Central memory CD8-positive, alpha-beta T cell (primary cell): ENCODE results near the gene PYGO2.
A peak's percentile ranks its signal among the peaks of the same experiment; 100 is the strongest.

Source experiments
- ATAC-seq: fragments of 150-1000 bp; cut with Tn5 transposase; replicated peaks from 2 replicates; pipeline ENCODE4 v1.10.0; 2022; ENCODE audit warnings: mild to moderate bottlenecking, moderate FRiP score, moderate number of reproducible peaks; ENCODE audit not compliant: poor library complexity, severe bottlenecking; ENCODE audit errors: extremely low read depth
- DNase-seq, 2 donors: peaks; one replicate each; pipeline ENCODE4 v3.0.0; 2021; ENCODE audit warnings: low spot score in 2 of 2
- H3K27ac Mint-ChIP-seq: one replicate; pipeline ENCODE4 v1.8.0; 2022; ENCODE audit warnings: low read depth, mild to moderate bottlenecking, moderate library complexity, mixed read lengths
- H3K27me3 Mint-ChIP-seq: one replicate; pipeline ENCODE4 v1.8.0; 2022; ENCODE audit warnings: mixed read lengths
- H3K36me3 Mint-ChIP-seq: one replicate; pipeline ENCODE4 v1.8.0; 2022; ENCODE audit warnings: mild to moderate bottlenecking, moderate library complexity, mixed read lengths; ENCODE audit not compliant: insufficient read depth
- H3K4me1 Mint-ChIP-seq: one replicate; pipeline ENCODE4 v1.8.0; 2022; ENCODE audit warnings: mixed read lengths
- H3K4me3 Mint-ChIP-seq: one replicate; pipeline ENCODE4 v1.8.0; 2022; ENCODE audit warnings: mild to moderate bottlenecking, moderate library complexity, mixed read lengths
- H3K9me3 Mint-ChIP-seq: one replicate; pipeline ENCODE4 v1.8.0; 2022; ENCODE audit warnings: mixed read lengths

PYGO2 gene

GRCh38 chr1:154971341-154971998 is 9.9 kb upstream of the PYGO2 start:
- H3K27ac Mint-ChIP-seq, result peak overlapping the region; percentile 72
- ATAC-seq, result no peak
- H3K9me3 Mint-ChIP-seq, result no peaks in the 10 kb centered on the region
- H3K36me3 Mint-ChIP-seq, result peaks cover 17% of the 10 kb centered on the region
- no peaks in the 10 kb centered on the region for H3K27me3 Mint-ChIP-seq
- DNase-seq, result no peak
- peak overlapping the region; percentile 29 for H3K4me3 Mint-ChIP-seq
- peaks cover 42% of the 10 kb centered on the region for H3K4me1 Mint-ChIP-seq

DNA sequence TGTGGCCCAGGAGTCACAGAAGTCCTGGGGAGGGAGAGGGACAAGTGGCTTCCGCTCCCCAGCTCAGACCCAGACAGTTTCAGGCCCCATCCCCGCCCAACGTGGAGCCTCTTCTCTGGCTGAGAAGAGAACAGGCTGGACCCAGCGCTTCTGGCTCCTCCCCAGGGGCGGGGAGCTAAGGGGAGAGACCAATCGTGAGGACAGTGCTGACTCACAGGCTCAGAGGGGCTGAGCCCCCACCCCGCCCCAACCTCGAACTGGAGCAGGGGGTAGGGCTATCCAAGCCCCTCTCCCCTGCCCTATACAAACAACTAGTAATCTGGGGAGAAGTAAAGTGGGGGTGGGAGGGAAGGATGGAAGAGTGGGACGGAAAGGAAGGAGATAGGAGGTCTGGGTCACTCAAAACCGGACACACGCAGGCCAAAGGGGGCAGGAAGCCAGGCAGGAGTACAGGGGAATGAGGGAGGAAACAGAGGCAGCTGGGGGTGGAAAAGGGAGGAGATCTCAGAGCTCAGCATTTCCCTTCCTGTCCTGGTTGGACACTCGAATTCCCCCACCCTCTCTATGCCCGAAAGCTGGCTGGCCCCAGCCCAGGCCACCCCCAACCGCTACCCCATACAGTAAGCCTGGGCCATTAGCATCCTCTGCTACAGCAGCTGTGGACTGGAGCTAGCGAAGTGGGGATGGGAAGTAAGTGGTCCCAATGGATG is 9.2 kb upstream of the PYGO2 start, which contains the start of gene SHC1:
SHC1 (minus strand) TSS at position 117 of the 710 bp plus-strand sequence. CDS start 221 bp downstream, outside the sequence.
- ATAC-seq (no peak), DNase-seq (no peak)
- peak within 1 kb of the TSS; percentile 29 for H3K4me3 Mint-ChIP-seq
- no peaks in the 10 kb centered on the region for H3K9me3 Mint-ChIP-seq
- H3K4me1 Mint-ChIP-seq, result peaks cover 42% of the 10 kb centered on the region
- H3K27ac Mint-ChIP-seq, result peak within 1 kb of the TSS; percentile 72
- no peaks in the 10 kb centered on the region for H3K27me3 Mint-ChIP-seq
- peaks cover 19% of the 10 kb centered on the region for H3K36me3 Mint-ChIP-seq

DNA sequence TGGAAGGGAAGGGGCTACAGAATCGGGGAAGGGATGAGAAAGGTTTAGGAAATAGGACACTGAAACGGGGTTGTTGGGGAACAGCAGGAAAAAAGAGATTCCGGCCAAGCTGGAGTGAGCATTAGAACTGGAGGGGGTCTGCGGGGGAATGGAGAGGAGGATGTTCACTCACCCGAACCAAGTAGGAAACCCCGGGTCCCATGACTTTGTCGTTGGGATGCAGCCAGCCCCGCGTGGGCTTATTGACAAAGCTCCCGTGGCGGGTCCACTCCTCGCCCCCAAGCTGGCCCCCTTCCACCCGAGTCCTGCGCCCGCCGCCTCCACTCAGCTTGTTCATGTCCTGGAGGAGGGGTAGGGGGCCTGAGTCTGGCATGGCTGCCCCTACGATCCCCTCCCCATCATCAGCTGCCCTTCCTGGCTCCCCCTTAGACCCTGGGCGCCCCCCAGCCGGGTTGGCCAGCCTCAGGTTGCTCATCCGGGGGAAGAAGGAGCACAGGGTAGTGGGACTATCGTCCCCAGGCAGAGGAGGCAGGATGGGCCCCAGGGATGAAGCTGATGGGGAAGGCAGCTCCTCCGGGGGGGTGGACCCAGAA is 8.4 kb upstream of the PYGO2 start:
- no peak overlapping the region for H3K4me3 Mint-ChIP-seq
- H3K4me1 Mint-ChIP-seq, result peaks cover 42% of the 10 kb centered on the region
- ATAC-seq (no peak), DNase-seq (no peak)
- no peaks in the 10 kb centered on the region for H3K27me3 Mint-ChIP-seq
- H3K27ac Mint-ChIP-seq, result peak overlapping the region; percentile 72
- H3K36me3 Mint-ChIP-seq, result peaks cover 22% of the 10 kb centered on the region
- H3K9me3 Mint-ChIP-seq, result no peaks in the 10 kb centered on the region

DNA sequence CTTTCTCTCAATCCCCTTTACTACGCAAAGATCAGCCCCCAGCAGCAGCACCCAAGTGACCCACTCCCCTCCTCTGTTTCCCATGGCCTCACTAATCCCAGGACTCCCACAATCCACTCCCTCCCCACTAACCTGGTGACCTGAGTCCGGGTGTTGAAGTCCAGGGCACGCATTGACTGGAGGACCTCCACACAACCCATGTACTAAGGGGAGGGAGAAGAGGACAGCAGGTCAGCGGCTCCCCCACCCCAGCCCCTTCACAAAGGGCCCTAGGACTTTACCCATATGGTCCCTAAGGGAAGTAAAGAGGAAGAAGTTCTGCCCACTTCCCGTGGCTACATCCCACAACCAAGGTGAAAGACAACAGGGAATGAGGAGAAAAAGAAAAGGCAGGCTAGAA is 7.7 kb upstream of the PYGO2 start:
- Mint-ChIP-seq H3K27ac (peak overlapping the region; percentile 72), H3K4me3 (no peak overlapping the region), H3K36me3 (peaks cover 26% of the 10 kb centered on the region), H3K27me3 (no peaks in the 10 kb centered on the region), H3K4me1 (peaks cover 42% of the 10 kb centered on the region), H3K9me3 (no peaks in the 10 kb centered on the region)
- ATAC-seq (no peak), DNase-seq (no peak)

DNA sequence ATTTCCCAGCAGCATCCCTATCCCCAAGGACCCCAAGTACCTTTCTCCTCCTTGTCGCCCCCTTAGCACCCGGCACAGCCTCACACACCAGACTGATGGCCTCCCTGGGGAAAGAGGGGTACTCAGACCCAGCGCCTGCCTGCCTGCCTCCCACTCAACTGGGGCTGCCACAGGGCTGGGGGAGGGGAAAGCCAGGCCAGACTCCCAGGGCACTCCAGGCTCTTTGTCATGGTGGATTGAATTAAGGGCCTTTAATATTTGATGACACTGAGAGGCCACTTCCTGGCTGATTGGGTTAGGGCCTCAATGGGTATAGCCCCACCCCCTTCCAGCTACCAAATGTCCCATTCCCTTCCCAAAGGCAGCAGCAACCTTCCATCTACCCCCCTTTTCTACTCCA is 7.1 kb upstream of the PYGO2 start:
- no peaks in the 10 kb centered on the region for H3K9me3 Mint-ChIP-seq
- H3K27me3 Mint-ChIP-seq, result no peaks in the 10 kb centered on the region
- DNase-seq (no peak), ATAC-seq (no peak)
- peaks cover 45% of the 10 kb centered on the region for H3K4me1 Mint-ChIP-seq
- H3K36me3 Mint-ChIP-seq, result peaks cover 30% of the 10 kb centered on the region
- H3K27ac Mint-ChIP-seq, result peak overlapping the region; percentile 72
- no peak overlapping the region for H3K4me3 Mint-ChIP-seq

DNA sequence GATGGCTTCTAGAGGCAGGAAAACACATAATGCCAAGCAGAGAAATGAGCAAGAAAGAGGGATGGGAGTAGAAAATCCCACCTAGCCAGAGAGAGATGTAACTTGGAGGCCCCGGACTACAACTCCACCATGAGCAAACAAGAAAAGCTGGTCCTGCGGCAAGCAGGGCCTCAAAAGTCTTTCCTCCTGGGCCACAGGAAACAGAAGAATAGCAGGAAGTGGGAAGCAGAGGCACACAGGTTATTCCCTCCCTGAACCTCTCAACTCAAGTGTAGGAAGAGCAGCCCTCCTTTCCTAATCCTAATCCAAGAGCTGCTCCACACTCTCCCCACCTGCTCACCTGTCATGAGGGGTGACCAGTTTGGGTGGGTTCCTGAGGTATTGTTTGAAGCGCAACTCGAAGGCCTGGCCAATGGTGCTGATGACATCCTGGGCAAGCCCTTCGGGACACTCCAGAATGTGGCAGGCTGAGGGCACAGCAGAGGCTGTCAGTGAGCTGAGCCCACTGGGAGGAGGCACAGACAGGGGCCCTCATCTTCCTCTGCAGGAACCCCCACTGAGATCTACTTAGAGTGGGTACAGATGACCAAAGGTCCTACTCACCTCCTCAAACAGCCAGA is 5.9 kb upstream of the PYGO2 start:
- no peak overlapping the region for H3K4me3 Mint-ChIP-seq
- peaks cover 34% of the 10 kb centered on the region for H3K36me3 Mint-ChIP-seq
- DNase-seq (no peak), ATAC-seq (no peak)
- H3K4me1 Mint-ChIP-seq, result peaks cover 46% of the 10 kb centered on the region
- no peaks in the 10 kb centered on the region for H3K9me3 Mint-ChIP-seq
- no peak overlapping the region for H3K27ac Mint-ChIP-seq
- H3K27me3 Mint-ChIP-seq, result no peaks in the 10 kb centered on the region

DNA sequence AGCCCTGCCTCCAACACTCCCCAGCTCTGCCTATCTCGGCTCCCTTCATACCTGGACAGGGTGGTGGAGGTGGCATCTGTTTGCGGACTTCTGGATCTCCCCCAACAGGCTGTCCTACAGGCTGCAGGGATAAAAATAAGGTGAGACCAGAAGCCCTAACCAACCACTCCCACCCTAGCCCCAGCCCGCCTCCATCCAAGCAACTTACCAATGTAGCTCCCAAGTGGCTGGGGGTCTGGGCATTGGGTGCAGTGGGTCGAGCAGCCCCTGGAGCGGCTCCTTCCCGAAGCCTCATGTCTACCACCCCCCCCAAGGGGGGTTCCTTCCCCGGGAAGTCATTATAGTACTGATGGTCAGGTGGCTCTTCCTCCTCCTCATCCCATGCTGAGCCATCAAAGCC is 4.5 kb upstream of the PYGO2 start:
- no peaks in the 10 kb centered on the region for H3K9me3 Mint-ChIP-seq
- no peaks in the 10 kb centered on the region for H3K27me3 Mint-ChIP-seq
- DNase-seq (no peak), ATAC-seq (no peak)
- H3K4me1 Mint-ChIP-seq, result peaks cover 39% of the 10 kb centered on the region
- no peak overlapping the region for H3K4me3 Mint-ChIP-seq
- no peak overlapping the region for H3K27ac Mint-ChIP-seq
- peaks cover 40% of the 10 kb centered on the region for H3K36me3 Mint-ChIP-seq

DNA sequence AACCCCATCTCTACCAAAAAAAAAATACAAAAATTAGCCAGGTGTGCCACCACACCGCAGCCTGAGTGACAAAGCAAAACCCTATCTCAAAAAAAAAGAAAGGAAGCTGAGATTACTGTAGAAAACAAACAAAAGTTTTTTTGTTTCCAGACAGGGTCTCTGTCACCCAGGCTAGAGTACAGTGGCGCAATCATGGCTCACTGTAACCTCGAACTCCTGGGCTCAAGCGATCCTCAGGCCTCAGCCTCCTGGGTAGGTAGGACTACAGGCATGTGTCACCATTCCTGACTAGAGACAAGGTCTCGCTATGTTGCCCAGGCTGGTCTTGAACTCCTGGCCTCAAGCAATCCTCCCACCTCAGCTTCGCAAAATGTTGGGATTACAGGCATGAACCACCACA is 2.8 kb upstream of the PYGO2 start:
- DNase-seq, result no peak
- Mint-ChIP-seq H3K27ac (no peak overlapping the region), H3K27me3 (no peaks in the 10 kb centered on the region), H3K4me1 (peaks cover 40% of the 10 kb centered on the region), H3K4me3 (no peak overlapping the region), H3K9me3 (no peaks in the 10 kb centered on the region), H3K36me3 (peaks cover 42% of the 10 kb centered on the region)
- ATAC-seq, result no peak

DNA sequence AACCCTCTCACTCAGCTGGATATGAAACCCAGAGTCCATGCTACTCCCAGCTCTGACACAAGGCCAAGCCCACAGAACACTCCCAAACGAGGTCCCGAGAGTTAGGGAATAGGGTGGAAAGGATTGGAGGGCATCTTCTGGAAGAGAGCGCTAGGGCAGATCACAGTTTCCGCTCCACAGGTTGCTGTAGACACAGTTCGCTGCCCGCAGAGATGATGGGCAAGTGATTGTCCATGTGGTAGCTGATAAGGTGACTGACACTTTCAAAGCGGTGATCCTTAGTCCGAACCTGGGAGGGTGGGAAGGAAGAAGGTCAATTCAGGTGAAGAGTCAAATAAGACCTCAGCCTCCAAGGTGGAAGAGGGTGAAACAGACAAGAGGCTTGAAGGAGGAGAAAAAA is 2.1 kb upstream of the PYGO2 start:
- no peak overlapping the region for H3K27ac Mint-ChIP-seq
- no peak for ATAC-seq
- H3K4me3 Mint-ChIP-seq, result no peak overlapping the region
- no peak for DNase-seq
- H3K4me1 Mint-ChIP-seq, result peaks cover 33% of the 10 kb centered on the region
- H3K36me3 Mint-ChIP-seq, result peaks cover 40% of the 10 kb centered on the region
- no peaks in the 10 kb centered on the region for H3K9me3 Mint-ChIP-seq
- H3K27me3 Mint-ChIP-seq, result no peaks in the 10 kb centered on the region

DNA sequence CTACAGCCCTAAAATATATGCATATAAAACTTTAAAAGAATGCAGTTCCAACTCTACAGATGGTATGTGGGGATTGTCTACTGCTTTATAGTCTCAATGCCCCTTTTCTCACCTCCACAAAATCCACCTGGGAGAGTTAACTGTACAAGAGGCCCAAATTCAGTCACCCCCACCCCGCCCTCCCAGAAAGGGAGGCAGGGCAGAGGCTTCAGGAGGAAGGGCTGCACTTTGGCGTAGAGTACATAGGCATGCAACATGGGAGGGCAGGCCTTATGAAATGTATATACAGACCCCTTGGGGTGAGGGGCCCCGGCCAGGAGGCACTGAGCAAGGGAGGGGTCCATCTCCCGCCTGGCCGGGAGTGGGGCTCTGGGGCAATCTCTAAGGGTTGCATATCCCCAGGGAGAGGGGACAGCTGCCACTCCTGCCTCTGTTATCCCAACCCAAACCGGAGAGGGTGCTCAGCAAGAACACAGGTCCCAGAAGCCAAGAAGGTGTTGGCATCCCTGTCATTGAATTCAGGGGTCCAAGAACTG is 1.3 kb upstream of the PYGO2 start:
- DNase-seq (no peak), ATAC-seq (no peak)
- Mint-ChIP-seq H3K27me3 (no peaks in the 10 kb centered on the region), H3K4me3 (peak overlapping the region; percentile 81), H3K4me1 (peaks cover 26% of the 10 kb centered on the region), H3K9me3 (no peaks in the 10 kb centered on the region), H3K36me3 (peaks cover 37% of the 10 kb centered on the region), H3K27ac (peak overlapping the region; percentile 86)

DNA sequence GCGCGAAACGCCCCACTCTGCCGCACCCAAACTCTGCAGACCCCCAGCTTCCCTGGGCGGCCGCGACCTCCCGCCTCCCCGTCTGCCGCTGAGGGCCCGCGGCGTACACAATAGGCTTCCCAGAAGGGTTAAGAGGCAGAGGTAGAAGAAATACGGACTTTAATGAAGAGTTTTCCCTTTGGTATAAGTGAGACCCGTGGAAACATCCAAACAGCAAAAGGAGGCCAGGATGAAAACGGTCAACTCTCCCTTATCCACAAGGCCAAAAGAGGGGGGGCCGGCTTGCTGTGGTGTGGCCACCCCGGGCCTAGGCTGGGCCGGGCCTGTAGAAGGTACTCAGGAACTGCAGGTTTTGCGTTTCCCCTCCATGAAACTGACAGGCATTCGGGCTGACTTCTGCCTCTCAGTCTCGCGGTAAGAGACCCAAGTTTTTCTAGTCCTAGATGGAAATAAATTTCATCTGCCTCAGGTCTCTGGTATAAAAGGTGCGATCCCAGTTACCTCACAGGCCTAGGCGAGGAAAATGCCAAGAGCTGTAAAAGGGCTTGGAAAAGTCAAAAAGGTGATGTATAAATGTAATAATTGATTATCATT is 671 bp upstream of the PYGO2 start:
- Mint-ChIP-seq H3K27me3 (no peaks in the 10 kb centered on the region), H3K27ac (peak overlapping the region; percentile 86), H3K4me1 (peaks cover 26% of the 10 kb centered on the region), H3K9me3 (no peaks in the 10 kb centered on the region), H3K4me3 (peak overlapping the region; percentile 81), H3K36me3 (peaks cover 38% of the 10 kb centered on the region)
- ATAC-seq (peak; percentile 16), DNase-seq (no peak)

DNA sequence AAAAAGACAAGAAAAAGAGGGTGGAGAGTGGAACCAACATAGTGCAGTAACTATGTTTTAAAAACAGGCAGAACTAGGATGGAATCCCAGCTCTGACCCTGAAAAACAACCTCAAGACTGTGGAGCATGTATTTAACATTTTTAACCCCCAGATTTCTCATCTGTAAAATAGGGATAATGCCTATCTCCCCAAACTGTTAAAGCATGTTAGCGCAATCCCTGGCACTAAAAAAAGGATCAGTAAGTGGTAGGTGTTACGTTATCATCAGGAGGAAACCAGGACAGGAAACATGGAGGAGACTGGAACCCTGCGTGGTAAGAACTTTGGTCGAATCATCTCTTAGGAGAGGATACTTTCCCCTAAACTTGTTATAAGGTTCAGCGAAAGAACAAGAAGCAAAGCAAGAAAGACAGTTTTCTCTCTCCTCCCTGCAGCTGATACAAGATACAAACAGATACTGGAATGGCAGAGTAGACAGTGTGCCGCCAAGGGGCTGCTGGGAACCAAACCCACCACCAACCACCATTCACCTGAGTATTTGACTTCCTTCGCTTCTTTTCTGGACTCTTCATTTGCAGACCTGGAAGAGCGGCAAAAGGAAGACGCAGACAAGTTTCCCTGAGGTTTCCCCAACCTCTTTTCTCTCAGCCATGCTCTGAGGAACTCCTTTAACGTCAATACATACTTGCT is 991 bp downstream of the PYGO2 start:
- peaks cover 38% of the 10 kb centered on the region for H3K36me3 Mint-ChIP-seq
- ATAC-seq (no peak), DNase-seq (no peak)
- no peaks in the 10 kb centered on the region for H3K9me3 Mint-ChIP-seq
- peaks cover 36% of the 10 kb centered on the region for H3K4me1 Mint-ChIP-seq
- peak overlapping the region; percentile 86 for H3K27ac Mint-ChIP-seq
- H3K27me3 Mint-ChIP-seq, result no peaks in the 10 kb centered on the region
- peak overlapping the region; percentile 81 for H3K4me3 Mint-ChIP-seq
